Right renal cortex interstitium (tissue), 3 donors: Measurements from ENCODE around the gene BEND7. TPM values are rescaled to one million over a fixed set of nuclear protein-coding genes. Genes with fewer than 3 reads are reported as not detected.
A peak's percentile ranks its signal among the peaks of the same experiment; 100 is the strongest.
"Not testable (repeated sequence)": the region's sequence is repeated elsewhere in the genome, so short reads cannot be mapped to it uniquely, and the experiment has no call there.

Experiments used
- DNase-seq, 3 donors: peaks; one replicate each; pipeline ENCODE4 v3.0.0-alpha.2; 2013; ENCODE audit warnings: low read depth in 3 of 3, low spot score in 2 of 3
- polyA plus RNA-seq, 3 donors: library from polyadenylated mRNA; unstranded; fragments of 120-200 nt; gene quantifications; one replicate each; pipeline ENCODE4 v1.2.1, GENCODE V29; 2013; ENCODE audit not compliant: insufficient read length in 3 of 3

BEND7 gene
- polyA plus RNA-seq, result 10 to 100 TPM; 29.7 to 32.9 (median 30.8) TPM

- DNase-seq, result no peak
These were observed at the start of gene BEND7 for GRCh38 chr10:13528875-13529713. BEND7 (minus strand) TSS chr10:13529014; CDS start chr10:13528533, 481 bp downstream.

GRCh38 chr10:13573960-13574359 lies 45.1 kb upstream of the BEND7 start:
- DNase-seq, result no peak

- no peak for DNase-seq
These were observed 42.7 kb upstream of the BEND7 start for GRCh38 chr10:13571541-13571940.

GRCh38 chr10:13567030-13567429 lies 38.2 kb upstream of the BEND7 start:
- no peak for DNase-seq

GRCh38 chr10:13564576-13564975 lies 35.8 kb upstream of the BEND7 start:
- DNase-seq, result no peak

- no peak for DNase-seq
These were observed 34.9 kb upstream of the BEND7 start for GRCh38 chr10:13563481-13564445.

GRCh38 chr10:13560597-13560996 lies 31.8 kb upstream of the BEND7 start:
- peak in 1 of 3 donors; percentile 39 for DNase-seq

GRCh38 chr10:13559124-13559700 lies 30.4 kb upstream of the BEND7 start:
- no peak for DNase-seq

- no peak for DNase-seq
These were observed 27.2 kb upstream of the BEND7 start for GRCh38 chr10:13555884-13556510.

- no peak for DNase-seq
These were observed 22.0 kb upstream of the BEND7 start for GRCh38 chr10:13550802-13551201.

GRCh38 chr10:13542533-13542932 lies 13.7 kb upstream of the BEND7 start:
- DNase-seq, result no peak

GRCh38 chr10:13537985-13538384 lies 9.2 kb upstream of the BEND7 start:
- DNase-seq, result not testable (repeated sequence)

- DNase-seq, result no peak
These were observed 8.0 kb upstream of the BEND7 start for GRCh38 chr10:13536674-13537366.

- DNase-seq, result no peak
These were observed 6.5 kb upstream of the BEND7 start for GRCh38 chr10:13535346-13535745.

GRCh38 chr10:13529714-13529973 lies 830 bp upstream of the BEND7 start:
- DNase-seq, result no peak

GRCh38 chr10:13528123-13528874 lies 515 bp downstream of the BEND7 start:
- DNase-seq, result no peak

GRCh38 chr10:13527864-13528122 lies 1.0 kb downstream of the BEND7 start:
- DNase-seq, result no peak

- DNase-seq, result no peak
These were observed 1.6 kb downstream of the BEND7 start for GRCh38 chr10:13526948-13527863.

GRCh38 chr10:13525663-13526062 lies 3.2 kb downstream of the BEND7 start:
- DNase-seq, result no peak
